GM21576 (cell line): ENCODE data around the gene EPHA7.

Experiments used
- ATAC-seq: cut with Tn5 transposase; IDR thresholded peaks from one replicate; pipeline ENCODE4 v1.9.1; 2021; ENCODE audit warnings: mild to moderate bottlenecking, moderate library complexity; ENCODE audit not compliant: unreplicated experiment

The EPHA7 gene

GRCh38 chr6:93260881-93261280 is 158.5 kb downstream of the EPHA7 start:
- no peak for ATAC-seq

GRCh38 chr6:93259332-93259731 is 160.0 kb downstream of the EPHA7 start:
- no peak for ATAC-seq

- no peak for ATAC-seq
These were observed 166.4 kb downstream of the EPHA7 start for GRCh38 chr6:93252930-93253329.

GRCh38 chr6:93248631-93249030 is 170.7 kb downstream of the EPHA7 start:
- ATAC-seq: no peak

GRCh38 chr6:93243231-93243778 is 176.1 kb downstream of the EPHA7 start:
- ATAC-seq: no peak

DNA sequence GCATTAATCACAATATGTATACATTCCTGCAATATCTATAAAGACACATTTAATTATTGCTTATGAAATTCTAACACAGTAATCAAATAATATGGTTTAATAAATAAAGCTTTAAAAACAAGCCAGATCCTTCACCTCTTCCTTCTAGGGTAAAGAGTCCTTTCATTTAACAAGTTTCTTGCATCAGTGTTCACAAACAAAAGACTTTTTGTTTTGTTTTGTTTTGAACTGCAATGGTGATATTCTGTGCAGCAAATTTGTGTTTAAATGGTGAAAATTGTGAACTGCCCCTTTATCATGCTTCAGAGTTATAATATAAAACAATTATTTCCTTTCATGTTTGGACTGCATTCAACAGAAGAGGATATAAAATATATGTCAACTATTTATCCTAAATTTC is 177.3 kb downstream of the EPHA7 start:
- no peak for ATAC-seq

DNA sequence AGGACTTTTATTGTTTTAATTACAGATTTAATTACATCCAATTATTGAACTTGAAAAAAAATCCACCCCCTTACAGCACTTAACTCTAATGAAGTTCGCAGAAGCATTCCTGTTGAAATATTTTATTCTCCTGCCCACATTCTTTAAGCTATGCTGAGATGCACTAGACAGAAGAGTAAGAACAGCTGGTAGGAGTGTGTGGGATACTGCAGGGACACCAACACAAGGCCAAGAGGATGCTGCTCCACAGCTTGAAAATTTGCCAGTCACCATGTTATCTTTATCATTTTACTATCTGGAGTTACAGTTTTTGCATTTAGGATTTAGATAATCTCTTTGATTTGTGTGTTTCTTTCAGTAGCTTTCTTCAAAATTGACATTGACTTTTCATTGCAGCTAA is 180.7 kb downstream of the EPHA7 start:
- no peak for ATAC-seq

DNA sequence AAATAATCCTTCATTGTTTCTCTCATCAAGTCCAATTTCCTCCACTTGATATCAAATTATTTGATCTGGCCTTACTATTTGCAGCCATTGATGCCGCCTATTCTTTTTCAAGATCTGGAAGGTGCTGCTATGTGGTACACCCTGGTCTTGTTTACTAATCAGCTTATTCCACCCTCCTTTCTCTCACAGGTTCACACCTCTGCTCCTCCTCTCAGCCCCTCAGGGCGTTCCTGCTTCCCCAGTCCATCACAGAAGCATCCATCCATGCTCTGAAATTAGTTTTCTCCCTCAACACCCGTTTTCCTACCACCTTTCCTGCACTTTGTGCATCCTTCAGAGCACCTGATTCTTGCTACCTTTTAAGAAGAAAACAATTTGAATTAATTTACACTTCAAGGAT is 183.6 kb downstream of the EPHA7 start:
- no peak for ATAC-seq

DNA sequence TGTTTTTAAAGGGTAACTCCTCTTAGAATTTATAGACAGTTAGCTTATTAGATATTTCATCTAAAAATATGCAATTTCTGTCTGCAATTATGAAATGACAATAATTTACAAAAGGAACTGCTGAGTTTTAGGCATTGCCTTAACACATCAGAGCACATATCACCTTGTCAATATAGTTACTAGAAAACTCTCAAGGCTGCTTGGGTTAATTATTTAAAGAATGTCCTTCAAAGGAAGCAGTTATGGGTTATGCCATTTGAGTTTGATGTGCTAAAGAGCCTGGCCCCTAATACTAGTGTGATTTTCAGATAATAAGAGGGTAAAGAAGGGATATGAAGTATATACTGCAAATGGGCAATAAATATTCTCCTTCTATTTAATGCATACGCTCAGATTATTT is 192.5 kb downstream of the EPHA7 start:
- ATAC-seq: no peak

- ATAC-seq: no peak
These were observed 197.1 kb downstream of the EPHA7 start for GRCh38 chr6:93222071-93222851.

DNA sequence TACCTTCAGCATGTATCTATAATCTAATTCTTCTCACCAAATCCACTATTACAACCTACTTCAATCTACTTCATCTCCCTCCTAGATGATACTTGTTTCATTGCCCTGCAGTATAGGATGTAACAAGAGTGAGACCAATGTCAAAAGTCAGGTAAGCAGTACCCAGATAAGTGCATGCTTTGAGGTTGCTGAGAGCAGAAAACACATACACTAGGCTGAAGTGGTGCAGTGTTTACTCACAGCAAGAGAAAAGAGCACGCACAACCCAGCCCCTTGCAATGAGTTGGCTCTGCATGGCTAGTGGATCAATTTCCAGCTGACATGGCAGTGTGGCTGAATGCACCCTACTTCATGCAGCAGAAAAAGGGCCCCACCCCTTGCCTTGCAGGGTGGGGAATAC is 199.9 kb downstream of the EPHA7 start:
- ATAC-seq: no peak

DNA sequence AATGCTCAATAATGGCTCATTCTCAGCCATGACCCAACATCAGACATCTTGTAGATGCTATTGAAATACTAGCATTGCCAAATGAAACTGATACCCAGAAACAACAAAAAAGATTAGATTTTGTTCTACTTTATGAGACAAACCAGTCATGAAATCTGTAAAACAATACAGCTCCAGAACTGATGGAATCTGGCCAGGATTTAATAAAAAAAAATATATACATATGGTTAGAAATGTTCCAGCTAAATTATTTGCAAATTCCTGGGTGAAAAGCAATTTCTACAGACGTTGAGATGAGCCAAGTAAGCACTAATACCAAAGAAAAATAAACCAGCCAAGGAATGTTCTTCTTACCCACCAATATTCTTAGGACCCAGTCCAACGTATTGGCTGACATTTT is 201.3 kb downstream of the EPHA7 start:
- ATAC-seq: no peak

GRCh38 chr6:93213028-93213427 is 206.3 kb downstream of the EPHA7 start:
- no peak for ATAC-seq

GRCh38 chr6:93210908-93211307 is 208.5 kb downstream of the EPHA7 start:
- no peak for ATAC-seq

GRCh38 chr6:93209358-93209757 is 210.0 kb downstream of the EPHA7 start:
- ATAC-seq: no peak

DNA sequence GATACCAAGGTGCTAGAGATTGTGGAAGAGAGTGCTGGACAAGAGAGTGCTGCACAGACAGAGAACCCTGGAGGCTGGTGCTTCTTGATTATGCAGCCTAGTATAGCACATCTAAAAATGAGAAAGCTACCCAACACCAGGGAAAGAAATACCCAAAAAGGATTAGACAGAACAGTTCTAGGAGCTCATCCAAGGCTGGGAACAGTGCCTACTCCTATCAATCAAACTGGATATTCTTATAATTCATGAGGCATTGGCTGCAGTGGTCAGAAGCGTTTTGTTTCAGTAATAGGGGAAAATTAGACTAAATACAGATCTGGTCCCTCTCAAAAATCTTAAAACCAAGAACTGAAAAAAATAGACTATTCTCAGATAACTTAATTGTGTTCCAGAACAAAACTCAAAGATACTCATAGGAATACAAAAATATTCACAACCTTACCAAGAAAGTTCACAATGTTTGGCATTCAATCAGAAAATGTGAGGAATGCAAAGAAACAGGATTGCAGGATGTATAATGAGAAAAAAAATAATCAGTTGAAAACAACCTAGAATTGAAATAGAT is 222.9 kb downstream of the EPHA7 start:
- ATAC-seq: no peak

DNA sequence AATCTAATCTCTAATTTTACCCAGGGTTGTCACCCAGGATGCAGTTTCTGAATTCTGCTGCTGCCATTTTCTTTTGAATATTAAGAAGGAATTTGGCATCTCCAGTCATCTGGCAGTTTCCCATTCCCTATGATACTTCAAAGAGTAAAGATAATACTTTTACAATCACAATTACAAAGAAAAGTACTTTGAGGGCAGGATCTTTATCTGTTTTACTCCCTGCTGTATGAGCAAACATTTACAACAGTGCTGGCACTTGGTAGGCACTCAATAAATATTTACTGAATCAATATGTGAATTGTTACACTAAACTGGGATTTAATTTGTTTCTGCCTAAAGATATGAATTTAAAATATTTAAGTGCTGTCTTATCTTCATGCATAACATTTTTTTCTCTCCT is 224.9 kb downstream of the EPHA7 start:
- ATAC-seq: no peak

- ATAC-seq: no peak
These were observed 225.5 kb downstream of the EPHA7 start for GRCh38 chr6:93193868-93194267.
